ENCODE data around the gene RAB3D.

The RAB3D gene

DNA sequence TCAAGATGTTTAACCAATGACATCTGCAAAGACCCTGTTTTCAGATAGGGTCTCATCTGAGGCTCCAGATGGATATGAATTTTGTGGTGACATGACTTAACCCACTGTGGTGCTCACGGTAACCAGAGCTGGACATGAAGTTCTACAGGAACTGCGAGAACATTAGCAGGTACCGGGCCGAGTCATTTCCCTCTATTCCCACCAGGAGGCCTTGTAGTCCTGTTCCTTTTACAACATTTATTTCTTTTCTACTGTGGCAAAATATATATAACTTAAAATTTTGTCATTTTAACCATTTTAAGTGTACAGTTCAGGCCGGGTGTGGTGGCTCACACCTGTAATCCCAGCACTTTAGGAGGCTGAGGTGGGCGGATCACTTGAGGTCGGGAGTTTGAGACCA lies 51.1 kb downstream of the RAB3D start:
- DNase-seq (ENCODE audit: insufficient read length, low spot score) (no peak), FAIRE-seq (no peak)
- TF ChIP-seq POLR2A (IDR thresholded peaks at IDR 0.05; ENCODE audit: low read depth, low read length): no peak
- no peak for TF ChIP-seq SPI1 (IDR thresholded peaks at IDR 0.05; ENCODE audit: low read depth, low read length)
- no peak for TF ChIP-seq POU2F2 (IDR thresholded peaks at IDR 0.05; ENCODE audit: low read depth, low read length)
- no peak for TF ChIP-seq TAF1 (IDR thresholded peaks at IDR 0.05; ENCODE audit: low read depth, low read length)
- TF ChIP-seq PAX5 (IDR thresholded peaks at IDR 0.05; ENCODE audit: insufficient read depth, low read length, severe bottlenecking): no peak
- TF ChIP-seq POLR2AphosphoS5 (IDR thresholded peaks at IDR 0.05; ENCODE audit: low read depth, low read length): no peak

DNA sequence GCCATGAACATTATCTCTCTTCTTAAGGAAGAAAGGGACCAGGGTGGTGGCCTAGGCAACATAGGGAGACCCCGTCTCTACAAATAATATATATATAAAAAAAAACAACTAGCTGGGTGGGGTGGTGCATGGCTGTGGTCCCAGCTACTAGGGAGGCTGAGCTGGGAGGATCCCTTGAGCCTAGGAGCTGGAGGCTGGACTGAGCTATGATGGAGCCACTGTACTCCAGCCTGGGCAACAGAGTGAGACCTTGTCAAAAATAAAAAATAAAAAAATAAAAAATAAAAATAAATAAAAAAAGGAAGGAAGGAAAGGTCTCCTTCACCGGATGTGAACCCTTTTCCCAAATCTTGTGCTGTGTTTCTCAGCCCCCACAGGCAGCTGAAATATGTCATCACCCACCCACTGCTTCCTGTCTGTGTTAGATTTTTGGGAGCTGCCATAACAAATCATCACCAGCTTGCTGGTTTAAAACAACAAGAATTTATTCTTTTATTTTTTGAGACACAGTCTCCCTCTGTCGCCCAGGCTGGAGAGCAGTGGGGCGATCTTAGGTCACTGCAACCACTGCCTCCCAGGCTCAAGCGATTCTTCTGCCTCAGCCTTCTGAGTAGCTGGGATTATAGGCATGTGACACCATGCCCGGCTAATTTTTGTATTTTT lies 53.0 kb downstream of the RAB3D start:
- DNase-seq (ENCODE audit: insufficient read length, low spot score): no peak
- no peak for FAIRE-seq
- TF ChIP-seq SPI1 (IDR thresholded peaks at IDR 0.05; ENCODE audit: low read depth, low read length) (no peak), PAX5 (IDR thresholded peaks at IDR 0.05; ENCODE audit: insufficient read depth, low read length, severe bottlenecking) (no peak), POLR2AphosphoS5 (IDR thresholded peaks at IDR 0.05; ENCODE audit: low read depth, low read length) (no peak), POU2F2 (IDR thresholded peaks at IDR 0.05; ENCODE audit: low read depth, low read length) (no peak), TAF1 (IDR thresholded peaks at IDR 0.05; ENCODE audit: low read depth, low read length) (no peak), POLR2A (IDR thresholded peaks at IDR 0.05; ENCODE audit: low read depth, low read length) (no peak)

DNA sequence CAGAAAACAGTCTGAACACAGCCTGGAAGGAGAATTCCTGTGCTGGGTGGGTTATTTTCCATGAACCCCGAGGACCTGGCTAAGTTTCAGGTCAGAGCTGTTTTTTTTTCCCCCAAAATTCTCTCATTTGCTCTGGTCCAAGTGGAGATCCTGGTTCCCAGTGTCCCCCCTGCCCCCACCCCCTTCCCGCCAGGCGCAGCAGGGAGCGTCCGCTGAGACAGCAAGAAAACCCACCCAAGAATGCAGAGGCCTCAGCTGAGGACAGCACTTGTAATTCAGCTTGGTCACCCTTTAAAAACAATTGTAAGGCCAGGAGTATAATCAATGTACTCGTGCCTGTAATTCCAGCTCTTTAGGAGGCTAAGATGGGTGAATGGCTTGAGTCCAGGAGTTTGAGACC lies 54.9 kb downstream of the RAB3D start:
- DNase-seq (ENCODE audit: insufficient read length, low spot score) (no peak), FAIRE-seq (no peak)

DNA sequence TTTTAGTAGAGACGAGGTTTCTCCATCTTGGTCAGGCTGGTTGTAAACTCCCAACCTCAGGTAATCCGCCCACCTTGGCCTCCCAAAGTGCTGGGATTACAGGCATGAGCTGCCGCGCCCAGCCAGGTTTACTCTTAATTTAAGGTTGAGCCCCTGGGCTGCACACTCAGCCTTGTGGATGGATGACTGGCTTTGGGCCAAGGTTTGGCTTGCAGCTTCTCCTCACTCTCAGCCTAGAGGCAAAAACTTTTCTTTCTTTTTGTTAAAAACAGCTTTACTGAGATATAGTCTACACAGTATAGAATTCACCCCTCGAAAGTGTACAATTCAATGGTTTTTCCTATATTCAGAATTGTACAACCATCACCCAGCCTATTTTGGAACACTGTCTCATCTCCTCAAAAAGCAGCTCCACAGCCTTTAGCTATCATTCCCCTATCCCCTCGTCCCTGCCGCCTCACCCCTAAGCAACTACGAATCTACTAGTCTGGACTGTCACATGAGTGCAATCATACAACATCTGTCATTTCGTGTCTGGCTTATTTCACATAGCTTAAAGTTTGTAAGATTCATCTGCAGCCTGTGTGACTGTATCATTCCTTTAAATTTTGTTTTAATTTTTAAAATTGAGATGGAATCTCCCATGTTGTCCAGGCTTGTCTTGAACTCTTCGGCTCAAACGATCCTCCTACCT lies 58.0 kb downstream of the RAB3D start:
- no peak for TF ChIP-seq POLR2A (IDR thresholded peaks at IDR 0.05; ENCODE audit: low read depth, low read length)
- no peak for TF ChIP-seq POLR2AphosphoS5 (IDR thresholded peaks at IDR 0.05; ENCODE audit: low read depth, low read length)
- no peak for TF ChIP-seq POU2F2 (IDR thresholded peaks at IDR 0.05; ENCODE audit: low read depth, low read length)
- TF ChIP-seq TAF1 (IDR thresholded peaks at IDR 0.05; ENCODE audit: low read depth, low read length): no peak
- TF ChIP-seq SPI1 (IDR thresholded peaks at IDR 0.05; ENCODE audit: low read depth, low read length): no peak
- no peak for TF ChIP-seq PAX5 (IDR thresholded peaks at IDR 0.05; ENCODE audit: insufficient read depth, low read length, severe bottlenecking)
- DNase-seq (ENCODE audit: insufficient read length, low spot score) (no peak), FAIRE-seq (no peak)

More for the DNA sequence above, 54.9 kb downstream of the RAB3D start:
- TF ChIP-seq PAX5 (IDR thresholded peaks at IDR 0.05; ENCODE audit: insufficient read depth, low read length, severe bottlenecking) (no peak), TAF1 (IDR thresholded peaks at IDR 0.05; ENCODE audit: low read depth, low read length) (no peak), SPI1 (IDR thresholded peaks at IDR 0.05; ENCODE audit: low read depth, low read length) (no peak), POLR2AphosphoS5 (IDR thresholded peaks at IDR 0.05; ENCODE audit: low read depth, low read length) (no peak), POLR2A (IDR thresholded peaks at IDR 0.05; ENCODE audit: low read depth, low read length) (no peak), POU2F2 (IDR thresholded peaks at IDR 0.05; ENCODE audit: low read depth, low read length) (no peak)

DNA sequence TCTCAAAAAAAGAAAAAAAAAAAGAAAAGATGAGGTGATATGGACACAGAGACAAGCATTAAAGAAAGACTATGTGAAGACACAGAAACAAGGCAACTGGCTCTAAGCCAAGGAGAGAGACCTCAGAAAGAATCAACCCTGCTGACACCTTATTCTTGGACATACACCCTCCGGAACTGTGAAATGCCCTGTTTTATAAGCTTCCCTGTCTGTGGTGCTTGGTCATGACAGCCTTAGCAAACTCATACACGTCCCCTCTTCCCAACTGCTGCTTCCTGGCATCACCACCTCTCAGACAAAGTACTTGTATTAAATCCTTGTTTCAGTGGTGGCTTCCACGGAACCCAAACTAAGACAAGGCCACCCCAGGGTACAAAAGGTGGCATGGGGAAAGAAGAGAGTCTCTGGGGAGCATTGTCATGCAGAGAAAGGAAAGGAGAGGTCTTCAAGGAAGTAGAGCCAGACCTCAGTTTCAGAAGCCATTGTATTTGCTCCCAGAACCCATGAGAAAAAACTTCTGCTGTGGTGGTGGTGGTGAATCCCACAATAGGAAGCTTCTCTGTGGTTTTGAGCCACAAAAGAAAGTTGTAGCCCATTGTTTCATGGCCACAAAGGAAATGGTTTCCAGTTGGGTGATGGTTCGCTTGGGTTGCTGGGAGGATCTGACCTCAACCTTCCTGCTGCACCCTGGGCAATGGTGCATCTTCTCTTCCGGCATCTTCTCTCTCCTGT lies 59.8 kb downstream of the RAB3D start:
- peak; percentile 78 for FAIRE-seq
- DNase-seq (ENCODE audit: insufficient read length, low spot score): no peak
- TF ChIP-seq SPI1 (IDR thresholded peaks at IDR 0.05; ENCODE audit: low read depth, low read length) (no peak), POU2F2 (IDR thresholded peaks at IDR 0.05; ENCODE audit: low read depth, low read length) (no peak), TAF1 (IDR thresholded peaks at IDR 0.05; ENCODE audit: low read depth, low read length) (no peak), PAX5 (IDR thresholded peaks at IDR 0.05; ENCODE audit: insufficient read depth, low read length, severe bottlenecking) (no peak), POLR2AphosphoS5 (IDR thresholded peaks at IDR 0.05; ENCODE audit: low read depth, low read length) (no peak), POLR2A (IDR thresholded peaks at IDR 0.05; ENCODE audit: low read depth, low read length) (no peak)

DNA sequence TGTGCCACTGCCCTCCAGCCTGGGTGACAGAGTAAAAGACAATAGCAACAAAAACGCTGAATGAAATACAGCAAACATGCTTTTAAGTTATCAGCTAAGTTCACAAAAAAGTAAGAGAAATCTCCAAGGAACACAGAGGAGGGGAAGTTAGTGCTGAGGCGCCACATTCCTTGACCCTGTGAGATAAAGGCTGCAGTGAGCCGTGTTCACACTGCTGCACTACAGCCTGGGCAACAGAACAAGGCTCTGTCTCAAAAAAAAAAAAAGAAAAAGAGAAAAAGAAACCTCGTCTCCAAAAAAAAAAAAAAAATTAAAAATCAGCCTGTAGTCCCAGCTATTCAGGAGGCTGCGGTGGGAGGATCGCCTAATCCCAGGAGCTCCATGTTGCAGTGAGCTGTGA lies 60.8 kb downstream of the RAB3D start:
- TF ChIP-seq POU2F2 (IDR thresholded peaks at IDR 0.05; ENCODE audit: low read depth, low read length): no peak
- no peak for TF ChIP-seq TAF1 (IDR thresholded peaks at IDR 0.05; ENCODE audit: low read depth, low read length)
- no peak for TF ChIP-seq SPI1 (IDR thresholded peaks at IDR 0.05; ENCODE audit: low read depth, low read length)
- TF ChIP-seq POLR2A (IDR thresholded peaks at IDR 0.05; ENCODE audit: low read depth, low read length): no peak
- no peak for TF ChIP-seq POLR2AphosphoS5 (IDR thresholded peaks at IDR 0.05; ENCODE audit: low read depth, low read length)
- no peak for TF ChIP-seq PAX5 (IDR thresholded peaks at IDR 0.05; ENCODE audit: insufficient read depth, low read length, severe bottlenecking)
- no peak for FAIRE-seq
- DNase-seq (ENCODE audit: insufficient read length, low spot score): no peak

DNA sequence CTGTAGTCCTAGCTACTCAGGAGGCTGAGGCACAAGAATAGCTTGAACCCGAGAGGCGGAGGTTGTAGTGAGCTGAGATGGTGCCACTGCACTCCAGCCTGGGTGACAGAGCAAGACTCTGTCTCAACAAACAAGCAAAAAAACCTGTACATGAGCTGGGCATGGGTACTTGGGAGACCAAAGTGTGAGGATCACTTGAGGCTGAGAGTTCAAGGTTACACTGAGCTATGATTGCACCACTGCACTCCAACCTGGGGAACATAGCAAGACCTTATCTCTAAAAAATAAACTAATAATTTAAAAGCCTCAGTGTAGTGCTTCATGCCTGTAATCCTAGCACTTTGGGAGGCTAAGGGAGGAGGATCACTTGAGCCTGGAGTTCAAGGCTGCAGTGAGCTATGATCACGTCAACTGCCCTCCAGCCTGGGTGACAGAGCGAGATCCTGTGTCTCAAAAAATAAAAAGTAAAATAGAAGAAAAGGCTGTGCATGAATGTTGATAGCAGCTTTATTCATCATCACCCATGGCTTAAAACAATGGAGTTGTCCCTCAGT lies 64.8 kb downstream of the RAB3D start:
- DNase-seq (ENCODE audit: insufficient read length, low spot score): no peak
- no peak for FAIRE-seq
- TF ChIP-seq POLR2A (IDR thresholded peaks at IDR 0.05; ENCODE audit: low read depth, low read length): no peak
- no peak for TF ChIP-seq PAX5 (IDR thresholded peaks at IDR 0.05; ENCODE audit: insufficient read depth, low read length, severe bottlenecking)

DNA sequence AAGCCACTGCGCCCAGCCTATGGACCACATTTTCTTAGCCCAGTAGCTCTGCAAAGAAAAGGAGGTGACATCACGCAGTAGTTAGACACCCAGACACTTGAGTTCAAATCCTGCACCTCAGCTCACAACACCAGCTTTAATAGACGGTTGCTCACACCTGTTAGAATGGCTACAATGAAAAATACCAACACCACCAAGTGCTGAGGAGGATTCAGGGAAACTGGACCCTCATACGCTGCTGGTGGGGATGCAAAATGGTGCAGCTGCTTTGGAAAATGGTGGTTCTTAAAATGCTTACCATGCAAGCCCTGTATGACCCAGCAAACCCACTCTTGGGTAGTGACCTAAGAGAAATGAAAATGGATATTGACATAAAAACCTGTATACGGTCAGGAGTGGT lies 65.5 kb downstream of the RAB3D start:
- FAIRE-seq: no peak
- no peak for TF ChIP-seq POU2F2 (IDR thresholded peaks at IDR 0.05; ENCODE audit: low read depth, low read length)
- no peak for TF ChIP-seq PAX5 (IDR thresholded peaks at IDR 0.05; ENCODE audit: insufficient read depth, low read length, severe bottlenecking)
- DNase-seq (ENCODE audit: insufficient read length, low spot score): no peak

DNA sequence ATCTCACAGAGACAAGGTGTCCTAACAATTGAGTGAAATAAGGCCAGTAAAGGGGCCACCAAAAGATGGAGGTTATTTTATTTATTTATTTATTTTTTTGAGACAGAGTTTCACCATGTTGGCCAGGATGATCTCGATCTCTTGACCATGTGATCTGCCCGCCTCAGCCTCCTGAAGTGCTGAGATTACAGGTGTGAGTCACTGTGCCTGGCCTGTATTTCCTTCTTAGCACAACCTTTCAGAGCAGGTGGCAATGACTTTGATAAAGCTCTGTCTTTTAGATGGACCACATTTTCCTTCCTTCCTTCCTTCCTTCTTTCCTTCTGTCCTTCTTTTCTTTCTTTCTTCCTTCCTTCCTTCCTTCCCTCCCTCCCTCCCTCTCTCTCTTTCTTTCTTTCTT lies 66.2 kb downstream of the RAB3D start:
- TF ChIP-seq POU2F2 (IDR thresholded peaks at IDR 0.05; ENCODE audit: low read depth, low read length) (no peak), POLR2A (IDR thresholded peaks at IDR 0.05; ENCODE audit: low read depth, low read length) (no peak), POLR2AphosphoS5 (IDR thresholded peaks at IDR 0.05; ENCODE audit: low read depth, low read length) (no peak), SPI1 (IDR thresholded peaks at IDR 0.05; ENCODE audit: low read depth, low read length) (no peak), TAF1 (IDR thresholded peaks at IDR 0.05; ENCODE audit: low read depth, low read length) (no peak), PAX5 (IDR thresholded peaks at IDR 0.05; ENCODE audit: insufficient read depth, low read length, severe bottlenecking) (no peak)
- FAIRE-seq (no peak), DNase-seq (ENCODE audit: insufficient read length, low spot score) (no peak)
